Stimulated activated CD4-positive, alpha-beta T cell treated with anti-CD3 and anti-CD28 coated beads, Interleukin-2, amount 100 ng/mL, for 4 hours (primary cell): ENCODE data around the gene KAZN.
"Not testable (repeated sequence)": the region's sequence is repeated elsewhere in the genome, so short reads cannot be mapped to it uniquely, and the experiment has no call there.

Source experiments
- DNase-seq: peaks from one replicate; pipeline ENCODE4 v3.0.0-alpha.2; 2020; ENCODE audit warnings: low read depth

The KAZN gene

GRCh38 chr1:14958249-14959058, 360.0 kb downstream of the KAZN start:
- DNase-seq: no peak

- no peak for DNase-seq
Observed at GRCh38 chr1:14959059-14959694, 360.7 kb downstream of the KAZN start.

- no peak for DNase-seq
Observed at GRCh38 chr1:14961661-14962267, 363.3 kb downstream of the KAZN start.

- DNase-seq: no peak
Observed at GRCh38 chr1:14962407-14962806, 363.9 kb downstream of the KAZN start.

GRCh38 chr1:14963791-14964710, 365.6 kb downstream of the KAZN start:
- DNase-seq: not testable (repeated sequence)

GRCh38 chr1:14964711-14965055, 366.2 kb downstream of the KAZN start:
- no peak for DNase-seq

- DNase-seq: no peak
Observed at GRCh38 chr1:14968251-14968851, 369.9 kb downstream of the KAZN start.

GRCh38 chr1:14969006-14969405, 370.5 kb downstream of the KAZN start:
- DNase-seq: peak; percentile 9

- DNase-seq: no peak
Observed at GRCh38 chr1:14970115-14970798, 371.8 kb downstream of the KAZN start.

GRCh38 chr1:14970799-14971141, 372.3 kb downstream of the KAZN start:
- no peak for DNase-seq

- no peak for DNase-seq
Observed at GRCh38 chr1:14971221-14971620, 372.7 kb downstream of the KAZN start.

- DNase-seq: no peak
Observed at GRCh38 chr1:14972107-14972506, 373.6 kb downstream of the KAZN start.

- no peak for DNase-seq
Observed at GRCh38 chr1:14973773-14974172, 375.3 kb downstream of the KAZN start.

- DNase-seq: no peak
Observed at GRCh38 chr1:14974361-14974760, 375.9 kb downstream of the KAZN start.

GRCh38 chr1:14975119-14975518, 376.6 kb downstream of the KAZN start:
- DNase-seq: no peak

GRCh38 chr1:14976256-14976655, 377.8 kb downstream of the KAZN start:
- DNase-seq: no peak

- no peak for DNase-seq
Observed at GRCh38 chr1:14977338-14977931, 378.9 kb downstream of the KAZN start.

GRCh38 chr1:14980621-14981218, 382.2 kb downstream of the KAZN start:
- DNase-seq: no peak

- DNase-seq: no peak
Observed at GRCh38 chr1:14982029-14982428, 383.5 kb downstream of the KAZN start.

- no peak for DNase-seq
Observed at GRCh38 chr1:14983277-14983676, 384.8 kb downstream of the KAZN start.

GRCh38 chr1:14986168-14986567, 387.7 kb downstream of the KAZN start:
- DNase-seq: no peak
